Activated CD4-positive, alpha-beta memory T cell treated with anti-CD3 and anti-CD28 coated beads, Interleukin-2, amount 10 ng/mL, durations not matched to agents 7 days and 5 days (primary cell): ENCODE results near the gene CCDC124. TPM values are rescaled to one million over a fixed set of nuclear protein-coding genes. Genes with fewer than 3 reads are reported as not detected.
"Not testable (repeated sequence)": the region's sequence is repeated elsewhere in the genome, so short reads cannot be mapped to it uniquely, and the experiment has no call there.

Experiments
- CTCF ChIA-PET: fragments of 350-600 bp; sonication (Branson Sonifier 250); formaldehyde crosslinking; loops from one replicate; lab custom pipeline; 2021; ENCODE audit warnings: antibody characterized with exemption, inconsistent platforms; lab: Charles Lee
- POLR2A ChIA-PET: fragments of 350-600 bp; sonication (Branson Sonifier 250); formaldehyde crosslinking; loops from one replicate; lab custom pipeline; 2021; ENCODE audit warnings: antibody characterized with exemption; lab: Charles Lee
- DNase-seq: peaks from one replicate; pipeline ENCODE4 v3.0.0-alpha.2; 2020
- H3K27ac Mint-ChIP-seq: one replicate; pipeline ENCODE4 v1.8.0; 2021; ENCODE audit warnings: mild to moderate bottlenecking, mixed read lengths
- H3K27me3 Mint-ChIP-seq: one replicate; pipeline ENCODE4 v1.8.0; 2021; ENCODE audit warnings: mixed read lengths
- H3K36me3 Mint-ChIP-seq: one replicate; pipeline ENCODE4 v1.8.0; 2021; ENCODE audit warnings: low read depth, mixed read lengths
- H3K4me1 Mint-ChIP-seq: one replicate; pipeline ENCODE4 v1.8.0; 2021; ENCODE audit warnings: mixed read lengths
- H3K4me3 Mint-ChIP-seq: one replicate; pipeline ENCODE4 v1.8.0; 2021; ENCODE audit warnings: mild to moderate bottlenecking, mixed read lengths
- H3K9me3 Mint-ChIP-seq: one replicate; pipeline ENCODE4 v1.8.0; 2021; ENCODE audit warnings: mixed read lengths
- total RNA-seq, 2 experiments: library from RNA; stranded (reverse); gene quantifications; one replicate each; pipeline ENCODE4 v1.2.3, GENCODE V29; 2021

The CCDC124 gene
- total RNA-seq, 2 experiments from 2014 or later = 59.3 to 60.8 TPM

- H3K27me3 Mint-ChIP-seq = peaks cover 12% of the 10 kb centered on the region
- no peaks in the 10 kb centered on the region for H3K9me3 Mint-ChIP-seq
- POLR2A ChIA-PET = no interaction called here
- CTCF ChIA-PET = no interaction called here
- no peak overlapping the region for H3K4me3 Mint-ChIP-seq
- peaks cover 2% of the 10 kb centered on the region for H3K4me1 Mint-ChIP-seq
- no peak for DNase-seq
- H3K27ac Mint-ChIP-seq = no peak overlapping the region
- no peaks in the 10 kb centered on the region for H3K36me3 Mint-ChIP-seq
These were observed 48.8 kb downstream of the CCDC124 start for GRCh38 chr19:17981611-17982010.

GRCh38 chr19:17982430-17982829 lies 49.6 kb downstream of the CCDC124 start:
- no peaks in the 10 kb centered on the region for H3K36me3 Mint-ChIP-seq
- peaks cover 2% of the 10 kb centered on the region for H3K4me1 Mint-ChIP-seq
- H3K4me3 Mint-ChIP-seq = no peak overlapping the region
- DNase-seq = no peak
- no peak overlapping the region for H3K27ac Mint-ChIP-seq
- CTCF ChIA-PET = no interaction called here
- H3K9me3 Mint-ChIP-seq = no peaks in the 10 kb centered on the region
- POLR2A ChIA-PET = no interaction called here
- peaks cover 12% of the 10 kb centered on the region for H3K27me3 Mint-ChIP-seq

GRCh38 chr19:17985037-17985818 lies 52.4 kb downstream of the CCDC124 start:
- H3K27me3 Mint-ChIP-seq = peaks cover 5% of the 10 kb centered on the region
- H3K36me3 Mint-ChIP-seq = no peaks in the 10 kb centered on the region
- CTCF ChIA-PET = interaction anchor here (1.3 kb wide), 1 partner anchor 9 kb away, joined by 4 read pairs; no protein-coding TSS in a partner anchor
- no peak overlapping the region for H3K4me3 Mint-ChIP-seq
- no peak for DNase-seq
- H3K27ac Mint-ChIP-seq = no peak overlapping the region
- POLR2A ChIA-PET = no interaction called here
- peaks cover 2% of the 10 kb centered on the region for H3K4me1 Mint-ChIP-seq
- H3K9me3 Mint-ChIP-seq = no peaks in the 10 kb centered on the region

- H3K9me3 Mint-ChIP-seq, DNase-seq, H3K4me3 Mint-ChIP-seq, CTCF ChIA-PET, H3K4me1 Mint-ChIP-seq, H3K27me3 Mint-ChIP-seq, H3K27ac Mint-ChIP-seq, H3K36me3 Mint-ChIP-seq: not testable (repeated sequence)
- POLR2A ChIA-PET = interaction anchor here (0.6 kb wide), 1 partner anchor 37 kb away, joined by 3 read pairs; no protein-coding TSS in a partner anchor
These were observed 53.8 kb downstream of the CCDC124 start for GRCh38 chr19:17986569-17986968.

- Mint-ChIP-seq H3K27me3 (no peaks in the 10 kb centered on the region), H3K36me3 (no peaks in the 10 kb centered on the region), H3K4me1 (peaks cover 2% of the 10 kb centered on the region), H3K4me3 (no peak overlapping the region), H3K27ac (no peak overlapping the region), H3K9me3 (no peaks in the 10 kb centered on the region)
- CTCF ChIA-PET = interaction anchor here (0.6 to 1.2 kb wide), 2 partner anchors 10 to 32 kb away, joined by 3 to 5 read pairs; no protein-coding TSS in a partner anchor
- POLR2A ChIA-PET = no interaction called here
- no peak for DNase-seq
These were observed 55.3 kb downstream of the CCDC124 start for GRCh38 chr19:17988161-17988560.

- no peak overlapping the region for H3K4me3 Mint-ChIP-seq
- DNase-seq = no peak
- H3K27me3 Mint-ChIP-seq = no peaks in the 10 kb centered on the region
- POLR2A ChIA-PET = no interaction called here
- H3K36me3 Mint-ChIP-seq = no peaks in the 10 kb centered on the region
- H3K9me3 Mint-ChIP-seq = no peaks in the 10 kb centered on the region
- CTCF ChIA-PET = no interaction called here
- H3K4me1 Mint-ChIP-seq = peaks cover 2% of the 10 kb centered on the region
- no peak overlapping the region for H3K27ac Mint-ChIP-seq
These were observed 56.7 kb downstream of the CCDC124 start for GRCh38 chr19:17989425-17990094.

GRCh38 chr19:17993076-17993813 lies 60.4 kb downstream of the CCDC124 start:
- peaks cover 4% of the 10 kb centered on the region for H3K27me3 Mint-ChIP-seq
- no peak overlapping the region for H3K4me3 Mint-ChIP-seq
- H3K9me3 Mint-ChIP-seq = no peaks in the 10 kb centered on the region
- DNase-seq = no peak
- ChIA-PET CTCF (interaction anchor here (2.6 to 9.0 kb wide), 3 partner anchors 48 to 134 kb away, joined by 11 to 148 read pairs (median 55); partner anchors contain the start of gene RPL18A), POLR2A (interaction anchor here (1.2 kb wide), 1 partner anchor 46 kb away, joined by 4 read pairs; no protein-coding TSS in a partner anchor)
- H3K4me1 Mint-ChIP-seq = peaks cover 6% of the 10 kb centered on the region
- no peak overlapping the region for H3K27ac Mint-ChIP-seq
- no peaks in the 10 kb centered on the region for H3K36me3 Mint-ChIP-seq

Other genes starting within 250 kb of the CCDC124 start
- gene UNC13A, start 244.7 kb upstream of the CCDC124 start, total RNA-seq = under 1 TPM in 1 of 2 experiments, not detected in 1; 0.03 TPM
- 10 to 100 TPM; 66.2 to 76.2 TPM for gene MAP1S, start 213.5 kb upstream of the CCDC124 start, total RNA-seq
- 10 to 100 TPM; 64.8 to 76.7 TPM for gene FCHO1, start 181.5 kb upstream of the CCDC124 start, total RNA-seq
- gene B3GNT3, start 137.9 kb upstream of the CCDC124 start, total RNA-seq = not detected
- 1 to 10 TPM; 7.9 to 9.0 TPM for gene INSL3, start 111.5 kb upstream of the CCDC124 start, total RNA-seq
- 100 to 1,000 TPM; 233 to 237 TPM for gene JAK3, start 85.0 kb upstream of the CCDC124 start, total RNA-seq
- gene RPL18A, start 73.1 kb upstream of the CCDC124 start, total RNA-seq = 1,000 to 10,000 TPM; 2,013 to 2,059 TPM
- 1 to 10 TPM; 1.7 to 2.0 TPM for gene SLC5A5, start 61.1 kb upstream of the CCDC124 start, total RNA-seq
- not detected for gene KCNN1, start 34.1 kb downstream of the CCDC124 start, total RNA-seq
- gene ARRDC2, start 75.2 kb downstream of the CCDC124 start, total RNA-seq = 10 to 100 TPM; 60.7 to 62.0 TPM
- gene IL12RB1, start 153.9 kb downstream of the CCDC124 start, total RNA-seq = 10 to 100 TPM; 66.1 to 70.6 TPM
- gene MAST3, start 164.8 kb downstream of the CCDC124 start, total RNA-seq = 10 to 100 TPM; 29.2 to 29.9 TPM
- 10 to 100 TPM; 10.9 to 11.3 TPM for gene PIK3R2, start 220.1 kb downstream of the CCDC124 start, total RNA-seq
- gene IFI30, start 240.8 kb downstream of the CCDC124 start, total RNA-seq = 10 to 100 TPM; 48.0 to 55.6 TPM